ENCODE measurements around the gene TBL1Y.
A peak's percentile ranks its signal among the peaks of the same experiment; 100 is the strongest.

The TBL1Y gene

DNA sequence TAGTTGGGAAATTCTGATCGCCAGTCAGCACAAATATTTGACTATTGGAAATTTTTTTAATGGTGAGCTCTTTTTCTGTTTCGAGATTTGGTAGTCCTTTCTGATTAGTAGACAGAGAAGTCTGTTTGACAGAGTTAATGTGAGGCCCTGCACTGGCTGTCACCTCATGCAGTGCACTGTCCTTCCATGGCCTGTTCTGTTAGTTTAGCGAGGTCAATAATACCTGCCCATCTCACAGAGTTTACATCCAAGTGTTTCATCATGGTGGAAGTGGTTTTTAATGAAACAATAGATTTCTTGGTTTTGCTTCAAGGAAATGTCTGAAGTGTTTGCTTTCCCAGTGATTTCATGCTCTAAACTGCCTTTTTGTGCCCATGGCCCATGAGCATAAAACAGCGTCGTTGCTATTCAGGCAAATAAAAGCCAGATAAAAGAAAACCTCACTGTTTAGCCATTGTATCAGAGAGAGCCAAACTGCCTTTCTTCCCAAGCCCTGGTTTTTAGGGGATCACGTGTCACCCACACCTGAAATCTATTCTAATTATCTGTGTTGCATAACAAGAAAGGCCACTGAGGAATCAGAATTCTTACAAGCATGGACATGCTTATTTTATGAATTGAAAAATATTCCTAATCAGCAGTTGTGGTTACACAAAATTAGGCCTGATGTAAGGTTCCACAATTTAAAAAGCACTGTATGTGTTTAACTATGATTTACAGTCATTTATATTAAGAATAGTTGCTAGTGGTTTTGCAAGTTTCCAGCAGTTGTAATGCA lies 98.3 kb downstream of the TBL1Y start:
- TF ChIP-seq, protein P1, sequence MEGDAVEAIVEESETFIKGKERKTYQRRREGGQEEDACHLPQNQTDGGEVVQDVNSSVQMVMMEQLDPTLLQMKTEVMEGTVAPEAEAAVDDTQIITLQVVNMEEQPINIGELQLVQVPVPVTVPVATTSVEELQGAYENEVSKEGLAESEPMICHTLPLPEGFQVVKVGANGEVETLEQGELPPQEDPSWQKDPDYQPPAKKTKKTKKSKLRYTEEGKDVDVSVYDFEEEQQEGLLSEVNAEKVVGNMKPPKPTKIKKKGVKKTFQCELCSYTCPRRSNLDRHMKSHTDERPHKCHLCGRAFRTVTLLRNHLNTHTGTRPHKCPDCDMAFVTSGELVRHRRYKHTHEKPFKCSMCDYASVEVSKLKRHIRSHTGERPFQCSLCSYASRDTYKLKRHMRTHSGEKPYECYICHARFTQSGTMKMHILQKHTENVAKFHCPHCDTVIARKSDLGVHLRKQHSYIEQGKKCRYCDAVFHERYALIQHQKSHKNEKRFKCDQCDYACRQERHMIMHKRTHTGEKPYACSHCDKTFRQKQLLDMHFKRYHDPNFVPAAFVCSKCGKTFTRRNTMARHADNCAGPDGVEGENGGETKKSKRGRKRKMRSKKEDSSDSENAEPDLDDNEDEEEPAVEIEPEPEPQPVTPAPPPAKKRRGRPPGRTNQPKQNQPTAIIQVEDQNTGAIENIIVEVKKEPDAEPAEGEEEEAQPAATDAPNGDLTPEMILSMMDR (IDR thresholded peaks at IDR 0.05; ENCODE audit: insufficient read depth, low read depth, low read length, missing control alignments), result no peak
- H3K4me3 ChIP-seq (ENCODE audit: low read length), result no peak overlapping the region
- DNase-seq (ENCODE audit: low read depth), result peak; percentile 55

DNA sequence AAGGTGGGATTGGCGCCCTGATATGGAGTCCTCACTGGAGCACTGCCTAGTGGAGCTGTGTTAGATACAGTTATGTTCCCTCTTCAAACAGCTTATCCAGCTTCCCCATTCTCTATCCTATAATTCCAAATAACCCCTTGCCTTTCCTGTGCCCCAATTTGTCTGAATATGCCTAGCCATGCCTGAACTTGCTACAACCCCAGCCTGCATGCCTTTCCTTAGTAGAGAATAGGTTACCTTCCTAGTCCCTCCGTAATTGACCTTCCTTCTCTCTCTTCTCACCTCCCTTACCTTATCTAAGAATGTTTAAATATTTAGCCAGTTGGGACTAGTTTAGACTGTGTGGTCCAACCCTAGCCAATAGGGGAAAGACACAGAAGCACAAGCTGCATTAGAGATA lies 102.6 kb downstream of the TBL1Y start:
- DNase-seq (ENCODE audit: low read depth), result peak; percentile 67
- H3K4me3 ChIP-seq (ENCODE audit: low read length), result no peak overlapping the region
- TF ChIP-seq, protein P1 (IDR thresholded peaks at IDR 0.05; ENCODE audit: insufficient read depth, low read depth, low read length, missing control alignments), result no peak

DNA sequence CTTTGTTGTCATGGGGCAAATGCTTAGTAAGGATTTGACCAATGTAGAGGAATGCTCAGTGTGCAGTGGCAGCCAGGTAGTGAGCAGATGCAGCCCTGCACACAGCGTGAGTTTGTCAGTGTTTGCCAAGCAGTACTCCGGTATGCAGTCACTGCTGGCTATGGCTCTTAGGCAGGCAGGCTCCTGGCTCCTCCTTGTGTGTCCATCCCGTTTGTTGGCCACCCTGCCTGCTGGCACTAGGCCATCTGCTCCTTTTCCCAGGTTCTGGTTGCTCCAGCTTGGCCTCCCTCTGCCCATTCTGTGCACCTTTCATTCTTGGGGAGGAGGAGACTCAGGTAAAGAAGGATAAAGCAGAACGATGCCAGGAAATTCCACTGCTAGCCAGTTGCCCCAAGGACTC lies 106.0 kb downstream of the TBL1Y start:
- TF ChIP-seq, protein P1 (IDR thresholded peaks at IDR 0.05; ENCODE audit: insufficient read depth, low read depth, low read length, missing control alignments), result no peak
- no peak for DNase-seq (ENCODE audit: low read depth)
- H3K4me3 ChIP-seq (ENCODE audit: low read length), result no peak overlapping the region

DNA sequence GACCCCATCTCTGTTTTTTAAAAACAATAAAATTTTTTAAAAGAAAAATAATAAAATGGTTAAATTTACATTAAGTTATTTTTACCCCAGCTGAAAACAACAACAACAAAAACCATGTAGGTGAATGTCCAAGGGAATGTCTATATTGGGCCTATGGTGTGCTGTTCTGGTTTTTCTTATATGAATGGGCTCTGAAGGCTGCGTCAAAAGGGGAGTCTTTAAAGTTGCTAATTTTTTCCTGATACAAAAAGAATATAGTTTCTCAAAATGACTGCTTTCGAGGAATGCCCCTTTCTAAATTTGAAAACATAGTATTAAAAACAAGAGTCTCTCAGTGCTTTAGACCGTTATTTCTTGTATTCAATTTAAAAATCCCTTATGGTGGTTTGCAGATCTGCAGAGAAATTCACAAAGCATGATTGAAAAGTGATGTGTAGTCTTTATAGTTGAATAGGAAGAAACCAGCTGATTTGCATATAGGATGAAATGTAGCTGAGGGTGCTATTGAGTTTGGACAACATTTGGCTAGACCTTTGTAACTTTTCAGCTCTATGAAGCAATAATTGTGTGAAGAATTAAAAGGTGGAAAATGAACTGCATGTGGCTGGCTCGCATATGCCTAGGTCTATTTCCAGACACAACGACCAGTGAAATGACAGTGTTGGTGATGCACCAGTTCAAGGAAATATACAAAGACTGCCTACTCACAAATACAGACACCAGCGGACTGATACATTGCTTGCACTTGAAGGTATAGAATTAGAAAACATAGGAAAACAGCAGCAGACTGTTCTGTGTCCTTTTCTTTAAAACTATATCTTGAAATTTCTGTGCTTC lies 107.0 kb downstream of the TBL1Y start:
- H3K4me3 ChIP-seq (ENCODE audit: low read length), result no peak overlapping the region
- no peak for DNase-seq (ENCODE audit: low read depth)
- TF ChIP-seq, protein P1 (IDR thresholded peaks at IDR 0.05; ENCODE audit: insufficient read depth, low read depth, low read length, missing control alignments), result no peak

DNA sequence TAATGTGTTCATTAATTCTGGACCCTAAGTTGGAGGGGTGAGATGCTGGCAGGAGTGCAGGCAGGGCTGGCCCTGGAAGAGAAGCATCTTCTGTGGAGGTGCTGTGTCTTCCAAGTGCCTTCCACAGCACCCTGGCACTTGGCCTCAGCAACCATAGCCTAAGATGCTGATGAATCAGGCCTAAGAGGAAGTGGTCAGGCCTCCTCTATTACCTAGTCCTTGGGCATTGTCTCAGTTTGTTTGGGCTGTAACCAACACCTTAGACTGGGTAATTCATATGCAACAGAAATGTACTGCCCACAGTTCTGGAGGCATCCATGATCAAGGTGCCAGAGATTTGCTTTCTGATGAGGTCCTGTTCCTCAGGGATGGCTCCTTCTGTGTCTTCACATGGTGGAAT lies 128.5 kb downstream of the TBL1Y start:
- peak; percentile 4 for DNase-seq (ENCODE audit: low read depth)
- no peak overlapping the region for H3K4me3 ChIP-seq (ENCODE audit: low read length)
- TF ChIP-seq, protein P1 (IDR thresholded peaks at IDR 0.05; ENCODE audit: insufficient read depth, low read depth, low read length, missing control alignments), result no peak

DNA sequence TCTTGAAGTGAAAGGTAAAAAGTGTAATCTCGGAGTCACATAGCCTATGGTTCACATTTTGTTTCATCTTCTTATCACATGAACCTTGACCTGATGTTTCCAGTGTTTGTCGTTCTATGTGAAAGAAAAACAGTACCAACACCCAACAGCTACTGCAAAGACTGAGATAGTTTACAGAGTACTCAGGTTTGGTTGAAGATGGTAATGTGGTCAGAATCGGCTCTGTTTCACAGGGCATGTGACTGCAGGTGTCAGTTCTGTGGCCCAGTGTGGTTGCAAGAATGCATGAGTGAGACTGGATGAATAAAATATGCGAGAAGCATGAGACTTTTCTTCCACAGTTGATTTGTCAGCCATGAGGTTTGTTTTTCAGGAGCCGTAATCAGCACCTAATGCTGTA lies 130.2 kb downstream of the TBL1Y start:
- TF ChIP-seq, protein P1 (IDR thresholded peaks at IDR 0.05; ENCODE audit: insufficient read depth, low read depth, low read length, missing control alignments), result no peak
- H3K4me3 ChIP-seq (ENCODE audit: low read length), result no peak overlapping the region
- no peak for DNase-seq (ENCODE audit: low read depth)

Measured in epithelial cell of esophagus (primary cell).